Measurements from ENCODE around the gene NFAM1. TPM values are rescaled to one million over a fixed set of nuclear protein-coding genes. Genes with fewer than 3 reads are reported as not detected.

The NFAM1 gene
- total and polyA plus RNA-seq, 3 donors from 2014 or later: 0.71 to 2.8 (median 1.2) TPM

GRCh38 chr22:42334875-42335512 lies 97.2 kb downstream of the NFAM1 start:
- H3K4me1 ChIP-seq: no peaks in the 10 kb centered on the region
- no peaks in the 10 kb centered on the region for H3K9me3 ChIP-seq
- no peak overlapping the region for H3K27ac ChIP-seq
- intact Hi-C loops (cut with DNase I; ENCODE audit: low total_unique reads): no loop called here
- H3K36me3 ChIP-seq (ENCODE audit: low read depth, missing control alignments): no peaks in the 10 kb centered on the region
- no peak for TF ChIP-seq POLR2A (IDR thresholded peaks at IDR 0.05)
- TF ChIP-seq CTCF (IDR thresholded peaks at IDR 0.05): no peak
- no peak overlapping the region for H3K4me3 ChIP-seq
- WGBS, 2 donors: 73 to 80% methylated on average over 8 to 11 of the region's 11 CpGs
- no peaks in the 10 kb centered on the region for H3K27me3 ChIP-seq
- DNase-seq: no peak

DNA sequence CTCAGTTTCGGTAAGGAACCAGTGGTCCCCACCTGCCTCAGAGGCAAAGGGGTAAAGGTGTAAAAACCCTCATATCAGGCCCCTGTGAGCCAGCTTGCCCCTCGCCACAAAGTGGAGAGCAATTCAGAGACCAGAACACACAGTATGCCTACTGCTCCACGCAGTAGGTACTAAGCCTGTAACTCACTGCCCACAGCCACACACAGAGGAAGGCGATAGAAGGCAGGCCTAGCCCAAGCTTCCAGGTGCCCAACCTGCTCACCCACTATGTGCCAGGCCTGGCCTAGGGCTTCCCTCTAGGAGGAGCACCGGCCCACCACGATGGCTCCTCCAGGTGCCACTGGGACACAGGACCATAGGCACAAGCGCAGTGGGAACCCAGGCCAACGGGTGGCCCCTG lies 98.7 kb downstream of the NFAM1 start:
- Histone ChIP-seq H3K27me3 (no peaks in the 10 kb centered on the region), H3K36me3 (ENCODE audit: low read depth, missing control alignments) (no peaks in the 10 kb centered on the region), H3K9me3 (no peaks in the 10 kb centered on the region), H3K4me3 (no peak overlapping the region), H3K27ac (no peak overlapping the region), H3K4me1 (no peaks in the 10 kb centered on the region)
- intact Hi-C loops (cut with DNase I; ENCODE audit: low total_unique reads): no loop called here
- no peak for TF ChIP-seq CTCF (IDR thresholded peaks at IDR 0.05)
- TF ChIP-seq POLR2A (IDR thresholded peaks at IDR 0.05): no peak
- 94 to 95% methylated on average over 7 to 8 of the region's 8 CpGs for WGBS, 2 donors
- no peak for DNase-seq

DNA sequence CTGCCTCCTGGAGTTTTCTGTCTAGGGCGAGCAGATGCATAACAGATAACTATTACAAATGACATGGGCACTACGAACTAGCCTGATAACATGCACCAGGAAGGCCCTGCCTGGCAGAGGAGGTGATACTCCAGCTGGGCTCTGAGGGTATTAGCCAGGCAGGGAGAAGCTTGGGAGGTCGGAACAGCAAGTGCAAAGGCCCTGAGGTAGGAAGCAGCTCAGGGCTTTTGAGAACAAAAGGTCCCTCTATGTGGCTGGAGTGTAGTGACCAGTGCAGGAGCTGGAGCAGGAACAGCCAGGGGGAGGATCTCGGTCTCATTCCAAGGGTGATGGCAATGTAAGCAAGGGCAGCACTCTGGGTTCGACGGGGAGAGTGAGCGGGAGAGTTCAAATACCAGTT lies 100.1 kb downstream of the NFAM1 start:
- H3K4me3 ChIP-seq: no peak overlapping the region
- no peaks in the 10 kb centered on the region for H3K27me3 ChIP-seq
- H3K4me1 ChIP-seq: no peaks in the 10 kb centered on the region
- TF ChIP-seq POLR2A (IDR thresholded peaks at IDR 0.05): no peak
- TF ChIP-seq CTCF (IDR thresholded peaks at IDR 0.05): no peak
- WGBS, 2 donors: 82 to 85% methylated on average over 7 of the region's 7 CpGs
- intact Hi-C loops (cut with DNase I; ENCODE audit: low total_unique reads): no loop called here
- DNase-seq: no peak
- H3K9me3 ChIP-seq: no peaks in the 10 kb centered on the region
- no peak overlapping the region for H3K27ac ChIP-seq
- no peaks in the 10 kb centered on the region for H3K36me3 ChIP-seq (ENCODE audit: low read depth, missing control alignments)

DNA sequence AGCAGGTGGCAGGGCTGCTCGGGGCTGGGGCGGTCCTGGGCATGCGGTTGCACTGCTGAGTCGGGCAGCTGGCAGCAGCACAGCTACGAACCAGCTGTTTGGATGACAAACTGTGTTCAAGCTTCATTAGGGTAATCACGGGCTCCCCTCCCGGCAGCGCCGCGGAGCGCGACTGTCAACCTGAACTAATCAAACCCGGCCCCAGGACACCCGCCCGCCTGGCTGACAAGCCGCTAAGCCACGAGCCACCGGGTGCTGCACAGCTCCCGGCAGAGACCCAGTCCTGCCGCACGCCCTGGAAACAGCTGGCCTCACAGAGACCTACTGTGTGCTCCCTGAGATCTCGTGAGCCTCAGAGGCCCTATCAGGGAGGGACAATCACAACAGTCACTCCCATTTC lies 101.2 kb downstream of the NFAM1 start:
- Histone ChIP-seq H3K4me3 (no peak overlapping the region), H3K27ac (no peak overlapping the region), H3K4me1 (no peaks in the 10 kb centered on the region), H3K9me3 (no peaks in the 10 kb centered on the region), H3K36me3 (ENCODE audit: low read depth, missing control alignments) (no peaks in the 10 kb centered on the region), H3K27me3 (no peaks in the 10 kb centered on the region)
- WGBS, 2 donors: 73% methylated on average over 21 of the region's 22 CpGs; no CpG with 5 or more reads in 1 of the 2 donors
- TF ChIP-seq POLR2A (IDR thresholded peaks at IDR 0.05) (no peak), CTCF (IDR thresholded peaks at IDR 0.05) (no peak)
- DNase-seq: no peak
- intact Hi-C loops (cut with DNase I; ENCODE audit: low total_unique reads): no loop called here

Other genes with a start within 250 kb of the NFAM1 start
- 10 to 100 TPM; 40.5 to 44.8 TPM for gene TCF20, start 161.8 kb downstream of the NFAM1 start, total RNA-seq
- 41.6 TPM for gene TCF20, start 161.8 kb downstream of the NFAM1 start, polyA plus RNA-seq (ENCODE audit: insufficient read depth, low read depth, low replicate concordance)
- 10 to 100 TPM; 30.8 to 43.3 TPM for gene RRP7A, start 87.4 kb upstream of the NFAM1 start, total RNA-seq
- gene RRP7A, start 87.4 kb upstream of the NFAM1 start, polyA plus RNA-seq (ENCODE audit: insufficient read depth, low read depth, low replicate concordance): 62.8 TPM
- 1 to 10 TPM; 6.9 to 8.8 TPM for gene SERHL2, start 121.6 kb upstream of the NFAM1 start, total RNA-seq
- 11.3 TPM for gene SERHL2, start 121.6 kb upstream of the NFAM1 start, polyA plus RNA-seq (ENCODE audit: insufficient read depth, low read depth, low replicate concordance)
- 10 to 100 TPM; 57.5 to 60.5 TPM for gene POLDIP3, start 182.5 kb upstream of the NFAM1 start, total RNA-seq
- gene POLDIP3, start 182.5 kb upstream of the NFAM1 start, polyA plus RNA-seq (ENCODE audit: insufficient read depth, low read depth, low replicate concordance): 76.9 TPM
- under 1 TPM in 1 of 2 donors, not detected in 1; 0.55 TPM for gene ATP5MGL, start 208.2 kb upstream of the NFAM1 start, total RNA-seq
- not detected for gene ATP5MGL, start 208.2 kb upstream of the NFAM1 start, polyA plus RNA-seq (ENCODE audit: insufficient read depth, low read depth, low replicate concordance)
- gene CYB5R3, start 217.0 kb upstream of the NFAM1 start, total RNA-seq: 100 to 1,000 TPM; 330 to 484 TPM
- 423 TPM for gene CYB5R3, start 217.0 kb upstream of the NFAM1 start, polyA plus RNA-seq (ENCODE audit: insufficient read depth, low read depth, low replicate concordance)